Neural cell (in vitro differentiated cells): ENCODE measurements around the gene TCP11. TPM values are rescaled to one million over a fixed set of nuclear protein-coding genes. Genes with fewer than 3 reads are reported as not detected.

Experiments used
- H2AFZ ChIP-seq: fragments of 200-600, 300-800 bp; sonication (generic), shearing (Covaris generic); 2 replicates; pipeline ENCODE4 v1.6.0; 2014; ENCODE audit warnings: low read depth, mild to moderate bottlenecking, antibody characterized with exemption, low read length, moderate library complexity
- H3F3A ChIP-seq: fragments of 200-600 bp; shearing (Covaris generic); 2 replicates; pipeline ENCODE4 v1.6.1; 2016; ENCODE audit warnings: mild to moderate bottlenecking, moderate library complexity, mixed read lengths, antibody characterized with exemption, low read length; ENCODE audit not compliant: insufficient read depth, poor library complexity, severe bottlenecking
- H3K27ac ChIP-seq: fragments of 200-600, 300-800 bp; sonication (generic), shearing (Covaris generic); 2 replicates; pipeline ENCODE4 v1.5.1; 2014; ENCODE audit warnings: mild to moderate bottlenecking, low read length, moderate library complexity
- H3K27me3 ChIP-seq: fragments of 300-800, 200-600 bp; sonication (generic), shearing (Covaris generic); 2 replicates; pipeline ENCODE4 v1.6.0; 2014; ENCODE audit warnings: mild to moderate bottlenecking, low read depth, low read length, moderate library complexity; ENCODE audit not compliant: insufficient read depth
- H3K36me3 ChIP-seq: fragments of 300-800, 200-600 bp; sonication (generic), shearing (Covaris generic); 2 replicates; pipeline ENCODE4 v1.5.1; 2014; ENCODE audit warnings: mild to moderate bottlenecking, antibody characterized with exemption, low read length, moderate library complexity; ENCODE audit not compliant: insufficient read depth
- H3K4me2 ChIP-seq: fragments of 300-800, 200-600 bp; sonication (generic), shearing (Covaris generic); 2 replicates; pipeline ENCODE4 v1.6.0; 2014; ENCODE audit warnings: mild to moderate bottlenecking, low read length
- H3K4me3 ChIP-seq: fragments of 300-800, 200-600 bp; sonication (generic), shearing (Covaris generic); 2 replicates; pipeline ENCODE4 v1.5.1; 2014; ENCODE audit warnings: mild to moderate bottlenecking, low read length, moderate library complexity
- H3K79me2 ChIP-seq: fragments of 200-600 bp; shearing (Covaris generic); replicated peaks from 2 replicates; pipeline ENCODE4 v1.6.0; 2014; ENCODE audit warnings: mild to moderate bottlenecking, low read length, moderate library complexity; ENCODE audit not compliant: insufficient read depth
- H3K9ac ChIP-seq: fragments of 300-800, 200-600 bp; sonication (generic), shearing (Covaris generic); 2 replicates; pipeline ENCODE4 v1.6.1; 2016; ENCODE audit warnings: mild to moderate bottlenecking, low read length, mixed read lengths
- H3K9me2 ChIP-seq: fragments of 200-600 bp; shearing (Covaris generic); 2 replicates; pipeline ENCODE4 v1.6.1; 2016; ENCODE audit warnings: mild to moderate bottlenecking, low read length, mixed read lengths; ENCODE audit not compliant: insufficient read depth
- H3K9me3 ChIP-seq: fragments of 200-600, 300-800 bp; sonication (generic), shearing (Covaris generic); 2 replicates; pipeline ENCODE4 v1.6.1; 2016; ENCODE audit warnings: mild to moderate bottlenecking, mixed run types, low read length, moderate library complexity, mixed read lengths
- H4K20me1 ChIP-seq: fragments of 200-600 bp; shearing (Covaris generic); 2 replicates; pipeline ENCODE4 v1.6.1; 2016; ENCODE audit warnings: mild to moderate bottlenecking, mixed run types; ENCODE audit not compliant: insufficient read depth
- CTCF ChIP-seq: fragments of 450-650 bp; IDR thresholded peaks from 2 replicates; pipeline ENCODE4 v1.5.1; 2014; ENCODE audit warnings: antibody characterized with exemption, mild to moderate bottlenecking, moderate library complexity; ENCODE audit not compliant: poor library complexity, severe bottlenecking
- EP300 ChIP-seq: fragments of 450-650 bp; conservative IDR thresholded peaks from 2 replicates; pipeline ENCODE4 v1.6.1; 2014; ENCODE audit warnings: antibody characterized with exemption, mild to moderate bottlenecking, moderate library complexity; ENCODE audit not compliant: poor library complexity, severe bottlenecking
- EZH2 ChIP-seq: fragments of 200-600, 300-800 bp; shearing (Covaris generic), sonication (generic); IDR thresholded peaks from 2 replicates; pipeline ENCODE4 v1.6.1; 2014; ENCODE audit warnings: antibody characterized with exemption, low read length, borderline replicate concordance, mild to moderate bottlenecking; ENCODE audit not compliant: insufficient read depth, poor library complexity, severe bottlenecking
- MXI1 ChIP-seq: fragments of 450-650 bp; conservative IDR thresholded peaks from 2 replicates; pipeline ENCODE4 v1.6.1; 2014; ENCODE audit warnings: antibody characterized with exemption, mild to moderate bottlenecking; ENCODE audit not compliant: poor library complexity, severe bottlenecking
- POLR2AphosphoS5 ChIP-seq: IDR thresholded peaks from 2 replicates; pipeline ENCODE4 v1.6.1; 2012
- RAD21 ChIP-seq: fragments of 450-650 bp; conservative IDR thresholded peaks from 2 replicates; pipeline ENCODE4 v1.6.1; 2014; ENCODE audit warnings: antibody characterized with exemption, mild to moderate bottlenecking, moderate library complexity
- REST ChIP-seq: IDR thresholded peaks from 2 replicates; pipeline ENCODE4 v1.6.1; 2012; ENCODE audit warnings: borderline replicate concordance
- SMC3 ChIP-seq: fragments of 450-650 bp; conservative IDR thresholded peaks from 2 replicates; pipeline ENCODE4 v1.6.1; 2014; ENCODE audit warnings: antibody characterized with exemption, mild to moderate bottlenecking, moderate library complexity; ENCODE audit not compliant: poor library complexity
- TAF1 ChIP-seq: IDR thresholded peaks from 2 replicates; pipeline ENCODE4 v1.6.1; 2012; ENCODE audit warnings: low read depth
- polyA plus RNA-seq: library from polyadenylated mRNA; depleted of rRNA; stranded (reverse); fragments of >200 nt; gene quantifications from 2 replicates; pipeline ENCODE4 v1.2.3, GENCODE V29; 2014

Gene TCP11
- polyA plus RNA-seq, 1 donor from 2014 or later = not detected

GRCh38 chr6:35173427-35174087, 32.4 kb upstream of the TCP11 start:
- Histone ChIP-seq H3K4me3 (no peak overlapping the region), H3K9me2 (no peaks in the 10 kb centered on the region), H3K9ac (no peak overlapping the region), H3K9me3 (no peaks in the 10 kb centered on the region), H4K20me1 (no peaks in the 10 kb centered on the region), H3K79me2 (no peaks in the 10 kb centered on the region), H3K36me3 (no peaks in the 10 kb centered on the region), H3K27ac (no peak overlapping the region), H2AFZ (no peak overlapping the region), H3F3A (no peaks in the 10 kb centered on the region), H3K27me3 (no peaks in the 10 kb centered on the region), H3K4me2 (no peak overlapping the region)
- TF ChIP-seq EP300 (no peak), EZH2 (no peak), SMC3 (no peak), MXI1 (no peak), TAF1 (no peak), RAD21 (no peak), POLR2AphosphoS5 (no peak), REST (no peak), CTCF (no peak)

- Histone ChIP-seq H4K20me1 (no peaks in the 10 kb centered on the region), H3K9me2 (no peaks in the 10 kb centered on the region), H3K9ac (no peak overlapping the region), H3K79me2 (no peaks in the 10 kb centered on the region), H3K27me3 (no peaks in the 10 kb centered on the region), H3K36me3 (no peaks in the 10 kb centered on the region), H2AFZ (no peak overlapping the region), H3K4me2 (no peak overlapping the region), H3K4me3 (no peak overlapping the region), H3K27ac (no peak overlapping the region), H3F3A (no peaks in the 10 kb centered on the region), H3K9me3 (no peaks in the 10 kb centered on the region)
- TF ChIP-seq REST (no peak), EZH2 (no peak), EP300 (no peak), POLR2AphosphoS5 (no peak), RAD21 (no peak), SMC3 (no peak), MXI1 (no peak), TAF1 (no peak), CTCF (no peak)
Observed at GRCh38 chr6:35173044-35173426, 31.9 kb upstream of the TCP11 start.
